GM11168 (cell line): Measurements from ENCODE around the gene SH3BGRL3.
"Not testable (repeated sequence)": the region's sequence is repeated elsewhere in the genome, so short reads cannot be mapped to it uniquely, and the experiment has no call there.

Experiments
- in situ Hi-C: fragments of 300-500 bp; cut with MboI; formaldehyde crosslinking; loops from one replicate; pipeline ENCODE4 v1.12.0; 2022; ENCODE audit warnings: low sequenced_read_pairs; ENCODE audit not compliant: unreplicated experiment

Gene SH3BGRL3

GRCh38 chr1:26289158-26290059 is 9.5 kb downstream of the SH3BGRL3 start:
- in situ Hi-C loops: no loop called here

- in situ Hi-C loops: no loop called here
These were observed 10.4 kb downstream of the SH3BGRL3 start for GRCh38 chr1:26290122-26290881.

- in situ Hi-C loops: no loop called here
These were observed 11.0 kb downstream of the SH3BGRL3 start for GRCh38 chr1:26290882-26291261.

GRCh38 chr1:26291433-26291832 is 11.5 kb downstream of the SH3BGRL3 start:
- in situ Hi-C loops: no loop called here

- in situ Hi-C loops: no loop called here
These were observed 12.1 kb downstream of the SH3BGRL3 start for GRCh38 chr1:26291939-26292338.

- in situ Hi-C loops: not testable (repeated sequence)
These were observed 12.8 kb downstream of the SH3BGRL3 start for GRCh38 chr1:26292735-26293134.

GRCh38 chr1:26293911-26294463 is 14.1 kb downstream of the SH3BGRL3 start:
- in situ Hi-C loops: no loop called here

- in situ Hi-C loops: no loop called here
These were observed 15.6 kb downstream of the SH3BGRL3 start for GRCh38 chr1:26295194-26296138.

- in situ Hi-C loops: no loop called here
These were observed 16.6 kb downstream of the SH3BGRL3 start for GRCh38 chr1:26296340-26297056.

- in situ Hi-C loops: no loop called here
These were observed 17.3 kb downstream of the SH3BGRL3 start for GRCh38 chr1:26297057-26297790.

- in situ Hi-C loops: no loop called here
These were observed 17.9 kb downstream of the SH3BGRL3 start for GRCh38 chr1:26297791-26298124.

- in situ Hi-C loops: no loop called here
These were observed 20.8 kb downstream of the SH3BGRL3 start for GRCh38 chr1:26300578-26301275.

- in situ Hi-C loops: no loop called here
These were observed 23.0 kb downstream of the SH3BGRL3 start for GRCh38 chr1:26302733-26303405.

- in situ Hi-C loops: no loop called here
These were observed 25.9 kb downstream of the SH3BGRL3 start for GRCh38 chr1:26305667-26306289.

- in situ Hi-C loops: no loop called here
These were observed 26.7 kb downstream of the SH3BGRL3 start, which contains the start of gene UBXN11 for GRCh38 chr1:26306290-26307229. TSS of gene UBXN11 (minus strand) at chr1:26306636. CDS start at chr1:26302883, 3,753 bp downstream.

GRCh38 chr1:26307363-26307781 is 27.5 kb downstream of the SH3BGRL3 start:
- in situ Hi-C loops: no loop called here
